ENCODE measurements around the gene RCSD1. TPM values are rescaled to one million over a fixed set of nuclear protein-coding genes. Genes with fewer than 3 reads are reported as not detected.
A peak's percentile ranks its signal among the peaks of the same experiment; 100 is the strongest.

The RCSD1 gene
- total and polyA plus RNA-seq, 2 donors from 2014 or later: 3.9 to 18.3 TPM

DNA sequence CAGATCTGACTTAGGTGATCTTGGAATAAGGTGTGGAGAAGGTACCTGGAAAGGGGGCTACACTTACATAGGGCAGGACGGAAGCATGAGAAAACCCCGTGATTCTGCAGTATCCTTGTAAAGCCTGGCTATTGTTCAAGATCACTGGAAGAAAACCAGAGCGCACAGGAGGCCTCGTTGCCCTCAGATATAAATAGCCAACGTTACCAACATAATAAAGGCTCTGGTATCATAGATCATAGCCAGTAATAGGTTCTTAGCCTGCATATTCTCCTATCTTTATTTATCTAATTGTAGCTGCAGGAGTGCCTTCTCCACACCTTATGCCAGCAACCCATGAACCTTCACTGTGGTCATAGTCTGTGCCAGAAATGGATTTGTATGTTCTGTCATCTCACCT lies 55.8 kb downstream of the RCSD1 start:
- no peak overlapping the region for H3K4me3 ChIP-seq (ENCODE audit: low read length in 3 of 3)
- H3K9me3 ChIP-seq (ENCODE audit: control insufficient read depth in 2 of 3, insufficient read depth in 1 of 3, low read length in 3 of 3): no peaks in the 10 kb centered on the region
- H3K36me3 ChIP-seq (ENCODE audit: control insufficient read depth in 2 of 3, insufficient read depth in 3 of 3, low read length in 3 of 3): peaks cover 0 to 3% (median 0%) of the 10 kb centered on the region in 3 donors
- H3K9ac ChIP-seq (ENCODE audit: low read length in 3 of 3): no peak overlapping the region
- intact Hi-C loops (cut with DNase I): loop anchor here (5.0 kb wide), 1 partner anchor 84 kb away; no protein-coding TSS in a partner anchor
- H3K4me1 ChIP-seq (ENCODE audit: control insufficient read depth in 2 of 3, insufficient read depth in 2 of 3, low read depth in 1 of 3, low read length in 3 of 3): peaks cover 0 to 5% (median 0%) of the 10 kb centered on the region in 3 donors
- TF ChIP-seq, protein P1, sequence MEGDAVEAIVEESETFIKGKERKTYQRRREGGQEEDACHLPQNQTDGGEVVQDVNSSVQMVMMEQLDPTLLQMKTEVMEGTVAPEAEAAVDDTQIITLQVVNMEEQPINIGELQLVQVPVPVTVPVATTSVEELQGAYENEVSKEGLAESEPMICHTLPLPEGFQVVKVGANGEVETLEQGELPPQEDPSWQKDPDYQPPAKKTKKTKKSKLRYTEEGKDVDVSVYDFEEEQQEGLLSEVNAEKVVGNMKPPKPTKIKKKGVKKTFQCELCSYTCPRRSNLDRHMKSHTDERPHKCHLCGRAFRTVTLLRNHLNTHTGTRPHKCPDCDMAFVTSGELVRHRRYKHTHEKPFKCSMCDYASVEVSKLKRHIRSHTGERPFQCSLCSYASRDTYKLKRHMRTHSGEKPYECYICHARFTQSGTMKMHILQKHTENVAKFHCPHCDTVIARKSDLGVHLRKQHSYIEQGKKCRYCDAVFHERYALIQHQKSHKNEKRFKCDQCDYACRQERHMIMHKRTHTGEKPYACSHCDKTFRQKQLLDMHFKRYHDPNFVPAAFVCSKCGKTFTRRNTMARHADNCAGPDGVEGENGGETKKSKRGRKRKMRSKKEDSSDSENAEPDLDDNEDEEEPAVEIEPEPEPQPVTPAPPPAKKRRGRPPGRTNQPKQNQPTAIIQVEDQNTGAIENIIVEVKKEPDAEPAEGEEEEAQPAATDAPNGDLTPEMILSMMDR (IDR thresholded peaks at IDR 0.05; ENCODE audit: borderline replicate concordance, extremely low read depth, insufficient read depth): no peak
- no peak for FAIRE-seq
- no peak for DNase-seq
- no peak overlapping the region for H3K27ac ChIP-seq (ENCODE audit: low read depth in 2 of 2, low read length in 2 of 2)
- no peaks in the 10 kb centered on the region for H3K27me3 ChIP-seq (ENCODE audit: control insufficient read depth, insufficient read depth, low read length)

DNA sequence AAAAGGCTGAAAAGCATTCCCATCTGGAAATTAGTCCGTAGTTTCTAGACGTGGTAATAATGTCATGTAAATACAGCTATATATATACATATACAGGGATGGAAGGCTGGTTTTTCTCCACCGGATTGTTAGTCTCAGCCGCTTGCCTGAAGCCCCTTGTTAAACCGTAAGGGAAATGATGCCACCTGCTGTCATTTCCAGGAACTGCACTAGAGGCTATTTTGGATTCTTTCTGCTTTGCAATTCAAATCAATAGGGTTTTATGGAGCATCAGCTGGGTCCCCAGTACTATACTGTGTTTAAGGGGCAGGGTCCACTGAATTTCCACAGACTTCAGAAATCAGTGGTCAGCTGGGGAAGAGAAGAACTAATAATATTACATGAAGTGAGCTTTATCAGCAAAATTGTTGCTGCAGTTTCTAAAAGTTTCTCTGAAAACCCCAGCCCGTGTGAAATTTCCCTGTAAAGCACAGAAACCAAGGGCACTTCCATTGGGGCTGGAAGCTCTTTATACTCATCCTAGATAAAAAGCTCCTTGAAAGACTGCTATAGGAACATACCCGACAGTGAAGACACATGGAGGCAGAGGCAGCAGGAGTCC lies 58.0 kb downstream of the RCSD1 start:
- Histone ChIP-seq H3K27me3 (ENCODE audit: control insufficient read depth, insufficient read depth, low read length) (no peaks in the 10 kb centered on the region), H3K36me3 (ENCODE audit: control insufficient read depth in 2 of 3, insufficient read depth in 3 of 3, low read length in 3 of 3) (peaks cover 0 to 5% (median 0%) of the 10 kb centered on the region in 3 donors), H3K27ac (ENCODE audit: low read depth in 2 of 2, low read length in 2 of 2) (no peak overlapping the region), H3K4me3 (ENCODE audit: low read length in 3 of 3) (no peak overlapping the region), H3K9ac (ENCODE audit: low read length in 3 of 3) (no peak overlapping the region), H3K4me1 (ENCODE audit: control insufficient read depth in 2 of 3, insufficient read depth in 2 of 3, low read depth in 1 of 3, low read length in 3 of 3) (peaks cover 0 to 3% (median 0%) of the 10 kb centered on the region in 3 donors), H3K9me3 (ENCODE audit: control insufficient read depth in 2 of 3, insufficient read depth in 1 of 3, low read length in 3 of 3) (no peaks in the 10 kb centered on the region)
- DNase-seq (peak in 4 of 5 donors; percentile 81 to 93 (median 86)), FAIRE-seq (peak; percentile 86)
- intact Hi-C loops (cut with DNase I): loop anchor here (5.0 kb wide), 1 partner anchor 86 kb away; no protein-coding TSS in a partner anchor
- TF ChIP-seq, protein P1 (IDR thresholded peaks at IDR 0.05; ENCODE audit: borderline replicate concordance, extremely low read depth, insufficient read depth): peak; percentile 93

DNA sequence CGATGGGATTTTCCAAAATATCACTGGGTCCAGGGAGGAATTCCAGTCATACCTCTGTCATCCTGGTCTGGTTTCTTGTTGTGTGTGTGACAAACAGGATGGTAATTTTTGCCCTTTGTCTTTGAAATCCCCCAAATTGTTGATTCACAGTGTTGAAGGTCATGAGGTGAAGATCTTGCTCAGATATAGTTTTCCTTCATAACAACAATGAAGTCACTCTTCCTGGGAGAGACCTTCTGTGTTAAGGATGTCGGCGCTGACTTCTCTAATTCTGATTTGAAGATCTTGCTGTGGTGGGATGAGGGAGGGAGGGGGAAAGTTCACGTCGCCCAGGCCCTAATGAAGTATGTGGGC lies 59.5 kb downstream of the RCSD1 start:
- no peak overlapping the region for H3K4me3 ChIP-seq (ENCODE audit: low read length in 3 of 3)
- H3K36me3 ChIP-seq (ENCODE audit: control insufficient read depth in 2 of 3, insufficient read depth in 3 of 3, low read length in 3 of 3): peaks cover 0 to 5% (median 0%) of the 10 kb centered on the region in 3 donors
- DNase-seq (no peak), FAIRE-seq (no peak)
- H3K4me1 ChIP-seq (ENCODE audit: control insufficient read depth in 2 of 3, insufficient read depth in 2 of 3, low read depth in 1 of 3, low read length in 3 of 3): peaks cover 0 to 3% (median 0%) of the 10 kb centered on the region in 3 donors
- no peaks in the 10 kb centered on the region for H3K9me3 ChIP-seq (ENCODE audit: control insufficient read depth in 2 of 3, insufficient read depth in 1 of 3, low read length in 3 of 3)
- no peak overlapping the region for H3K9ac ChIP-seq (ENCODE audit: low read length in 3 of 3)
- TF ChIP-seq, protein P1 (IDR thresholded peaks at IDR 0.05; ENCODE audit: borderline replicate concordance, extremely low read depth, insufficient read depth): no peak
- no peaks in the 10 kb centered on the region for H3K27me3 ChIP-seq (ENCODE audit: control insufficient read depth, insufficient read depth, low read length)
- intact Hi-C loops (cut with DNase I): loop anchor here (5.0 kb wide), 1 partner anchor 87 kb away; no protein-coding TSS in a partner anchor
- H3K27ac ChIP-seq (ENCODE audit: low read depth in 2 of 2, low read length in 2 of 2): no peak overlapping the region

Measured in kidney (tissue), 14 donors.